DMS153 treated with DMSO at 0.1 percent for 48 hours (cell line): ENCODE measurements around the gene STARD5.

ENCODE experiments used
- DNase-seq: peaks from one replicate; lab custom pipeline; 2025; ENCODE audit not compliant: unreplicated experiment; lab: John Stamatoyannopoulos, UW

The STARD5 gene

DNA sequence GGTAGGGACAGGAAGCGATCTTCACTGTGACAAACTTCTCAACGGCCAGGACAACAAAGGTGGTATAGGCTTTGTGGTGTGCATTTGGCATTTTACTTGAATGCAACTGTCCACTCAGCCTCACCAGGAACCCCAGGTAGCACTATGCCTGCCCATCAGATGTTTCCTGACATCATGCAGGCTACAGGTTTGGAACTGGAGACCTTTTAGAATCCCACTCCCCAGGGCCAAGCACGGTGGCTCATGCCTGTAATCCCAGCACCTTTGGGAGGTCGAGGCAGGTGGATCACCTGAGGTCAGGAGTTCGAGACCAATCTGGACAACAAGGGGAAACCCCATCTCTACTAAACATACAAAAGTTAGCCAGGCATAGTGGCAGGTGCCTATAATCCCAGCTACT lies 9.6 kb downstream of the STARD5 start:
- no peak for DNase-seq

- no peak for DNase-seq
Measured at GRCh38 chr15:81313686-81314085, 10.3 kb downstream of the STARD5 start.

GRCh38 chr15:81312790-81313543 lies 11.0 kb downstream of the STARD5 start:
- no peak for DNase-seq

DNA sequence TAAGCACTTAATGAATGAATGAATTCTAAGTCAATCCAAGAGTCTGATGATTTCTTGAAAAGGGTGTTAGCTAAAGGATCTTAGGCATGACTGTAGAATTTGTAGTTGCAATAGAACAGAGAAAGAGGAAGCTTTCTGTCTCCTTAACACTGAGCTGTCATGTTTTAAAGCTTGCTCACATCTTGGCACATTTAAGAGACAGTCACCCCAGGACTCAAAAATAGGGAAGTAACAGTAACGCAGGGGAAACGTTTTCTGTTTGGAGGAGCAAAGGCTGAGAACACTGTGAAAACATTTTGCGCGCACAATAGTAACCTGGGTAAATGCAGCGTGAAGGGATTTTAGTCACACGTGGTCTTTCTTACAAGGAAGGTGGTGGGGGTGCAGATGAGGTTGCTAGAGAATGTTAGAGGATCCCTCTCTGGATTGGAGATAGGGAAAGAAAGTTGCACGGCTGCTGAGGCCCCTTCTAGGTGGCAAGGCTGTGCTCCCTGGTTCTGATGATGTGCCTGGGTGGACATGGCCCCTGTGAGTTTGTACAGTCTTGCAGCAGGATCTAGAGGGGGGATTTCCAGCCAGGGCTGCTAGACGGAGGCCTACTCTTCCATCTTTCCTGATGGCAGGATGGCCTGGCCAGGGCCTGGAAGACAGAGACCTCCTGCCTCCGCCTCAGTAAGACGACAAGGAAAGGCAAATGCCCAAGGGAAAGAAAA lies 12.0 kb downstream of the STARD5 start:
- no peak for DNase-seq

GRCh38 chr15:81310480-81310879 lies 13.5 kb downstream of the STARD5 start:
- DNase-seq, result no peak

GRCh38 chr15:81309647-81310450 lies 14.1 kb downstream of the STARD5 start:
- DNase-seq, result no peak

DNA sequence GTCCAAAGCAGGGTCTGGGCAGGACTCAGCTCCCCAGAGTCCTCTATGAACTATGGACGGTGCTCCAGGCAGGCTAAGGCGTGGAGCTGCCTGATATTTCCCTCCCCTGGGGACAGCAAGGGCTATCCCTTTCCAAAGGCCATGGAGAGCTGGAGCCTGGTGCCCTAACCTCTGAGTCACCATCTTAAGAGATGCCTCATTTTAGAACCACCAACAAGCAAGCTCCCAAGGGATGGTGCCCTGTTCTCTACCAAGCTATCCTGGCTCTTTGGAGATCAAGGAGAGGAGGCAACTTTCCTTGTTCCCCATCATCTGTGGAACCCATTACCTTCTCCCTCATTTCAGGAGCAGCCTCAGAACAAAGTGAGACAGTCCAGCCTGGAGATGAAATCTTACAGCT lies 15.7 kb downstream of the STARD5 start:
- DNase-seq, result no peak

DNA sequence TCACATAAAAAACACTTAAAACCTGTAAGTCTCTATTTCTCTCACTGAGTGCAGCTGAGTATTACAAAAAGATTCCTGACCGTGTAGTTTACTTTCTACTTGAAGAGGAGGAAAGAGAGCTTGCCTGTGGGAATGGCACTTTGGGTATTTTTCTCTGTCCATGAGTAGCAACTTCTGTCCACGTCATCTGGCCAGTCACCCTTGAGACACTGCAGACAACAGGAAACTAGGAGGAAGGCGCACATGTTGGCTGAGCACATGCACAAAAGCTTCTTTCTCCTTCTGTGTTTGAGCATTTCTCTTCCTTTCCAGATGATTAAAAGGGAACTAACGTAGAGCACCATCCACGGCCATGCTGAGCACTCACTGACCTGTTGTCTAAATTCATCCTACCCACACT lies 19.7 kb downstream of the STARD5 start:
- no peak for DNase-seq

DNA sequence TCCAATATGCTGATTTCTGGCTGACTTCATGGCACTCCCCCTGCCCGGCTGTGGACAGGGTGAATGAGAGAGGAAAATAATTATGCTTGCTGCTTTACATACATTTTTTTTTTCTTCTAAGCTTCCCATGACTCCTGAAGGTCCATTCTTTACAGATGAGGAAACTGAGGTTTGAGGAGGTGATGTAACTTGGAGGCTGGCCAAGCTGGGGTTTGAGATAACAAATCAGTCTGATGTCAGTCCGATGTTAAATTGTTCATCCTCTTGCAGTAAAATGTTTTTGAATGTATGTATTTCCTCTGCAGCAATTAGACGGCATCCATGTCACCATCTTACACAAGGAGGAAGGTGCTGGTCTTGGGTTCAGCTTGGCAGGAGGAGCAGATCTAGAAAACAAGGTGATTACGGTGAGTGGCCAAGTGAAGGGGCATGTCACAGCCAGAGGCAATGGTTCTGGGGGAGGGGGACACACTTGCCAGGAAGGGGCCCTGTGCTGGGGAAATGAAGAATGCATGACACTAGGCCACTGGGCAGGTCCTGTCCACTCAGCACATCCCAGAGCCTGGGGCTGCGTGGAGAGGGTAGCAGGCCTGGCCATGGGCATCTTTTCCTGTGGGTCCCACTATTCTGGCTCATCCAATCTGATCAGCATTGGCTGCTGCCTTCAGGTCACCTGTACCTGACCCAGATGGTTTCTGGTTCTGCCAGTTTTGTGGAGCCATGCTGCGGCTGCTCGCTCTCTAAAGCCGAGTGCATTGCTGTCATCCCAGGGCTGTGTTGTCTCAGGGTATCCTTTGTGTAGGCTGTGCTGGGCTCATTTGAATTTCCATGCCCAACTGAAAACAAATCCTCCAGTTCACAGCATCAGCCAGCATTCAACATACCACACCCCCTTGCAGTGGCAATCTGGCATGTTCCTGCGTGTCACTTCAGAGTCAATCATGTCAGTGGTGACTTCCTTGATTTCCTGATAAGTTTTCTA lies 20.4 kb downstream of the STARD5 start:
- DNase-seq, result no peak

DNA sequence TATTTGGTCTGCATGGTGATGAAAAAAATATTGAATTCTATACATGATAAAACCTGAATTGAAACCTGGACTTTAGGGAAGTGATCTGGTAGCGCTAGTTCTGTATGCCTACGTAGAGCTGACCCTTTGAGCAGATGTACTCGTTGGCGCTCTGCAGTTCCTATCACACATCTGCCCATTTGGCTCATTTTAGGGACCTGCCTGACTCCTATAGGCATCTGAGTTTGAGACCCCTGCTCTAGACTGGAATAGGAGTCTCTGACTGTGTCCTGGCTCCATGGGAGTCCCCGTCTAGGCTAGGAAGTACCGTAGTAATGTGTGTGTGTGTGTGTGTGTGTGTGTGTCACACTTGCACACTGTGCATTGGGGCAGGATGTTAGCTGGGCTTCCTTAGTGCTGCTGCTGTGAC lies 21.2 kb downstream of the STARD5 start:
- DNase-seq, result no peak

DNA sequence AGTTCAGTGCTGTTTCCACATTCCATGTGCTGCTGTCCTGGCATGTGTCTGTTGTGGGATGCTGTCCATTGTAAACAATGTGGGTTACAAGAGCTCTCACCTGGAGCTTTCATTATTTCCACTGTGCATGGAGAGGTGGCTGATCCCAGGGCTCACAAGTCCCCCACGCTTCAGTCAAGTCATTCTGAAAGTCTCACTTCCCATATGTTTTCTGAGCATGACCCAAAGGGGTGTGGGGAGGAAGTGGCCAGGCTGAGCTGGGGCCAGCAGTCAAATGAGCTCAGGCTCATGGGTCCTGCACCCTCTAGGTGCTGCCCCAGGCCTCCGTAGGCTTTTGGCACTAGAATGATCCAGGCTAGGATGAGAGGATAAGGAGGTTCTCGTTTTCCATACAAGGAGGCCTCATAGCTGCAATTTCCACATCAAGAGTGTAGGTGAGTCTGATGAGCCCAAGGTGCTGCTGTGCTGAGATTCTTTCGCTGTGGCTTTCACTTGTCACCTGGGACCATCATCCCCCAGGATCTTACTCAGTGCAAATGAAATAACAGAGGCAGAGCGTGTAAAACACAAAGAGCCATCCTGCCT lies 22.0 kb downstream of the STARD5 start:
- DNase-seq, result no peak

GRCh38 chr15:81301385-81301784 lies 22.6 kb downstream of the STARD5 start:
- no peak for DNase-seq

DNA sequence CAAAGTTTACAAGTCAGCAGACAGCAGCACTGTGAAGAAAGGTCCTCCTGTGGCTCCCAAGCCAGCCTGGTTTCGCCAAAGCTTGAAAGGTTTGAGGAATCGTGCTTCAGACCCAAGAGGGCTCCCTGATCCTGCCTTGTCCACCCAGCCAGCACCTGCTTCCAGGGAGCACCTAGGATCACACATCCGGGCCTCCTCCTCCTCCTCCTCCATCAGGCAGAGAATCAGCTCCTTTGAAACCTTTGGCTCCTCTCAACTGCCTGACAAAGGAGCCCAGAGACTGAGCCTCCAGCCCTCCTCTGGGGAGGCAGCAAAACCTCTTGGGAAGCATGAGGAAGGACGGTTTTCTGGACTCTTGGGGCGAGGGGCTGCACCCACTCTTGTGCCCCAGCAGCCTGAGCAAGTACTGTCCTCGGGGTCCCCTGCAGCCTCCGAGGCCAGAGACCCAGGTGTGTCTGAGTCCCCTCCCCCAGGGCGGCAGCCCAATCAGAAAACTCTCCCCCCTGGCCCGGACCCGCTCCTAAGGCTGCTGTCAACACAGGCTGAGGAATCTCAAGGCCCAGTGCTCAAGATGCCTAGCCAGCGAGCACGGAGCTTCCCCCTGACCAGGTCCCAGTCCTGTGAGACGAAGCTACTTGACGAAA lies 24.2 kb downstream of the STARD5 start:
- no peak for DNase-seq

DNA sequence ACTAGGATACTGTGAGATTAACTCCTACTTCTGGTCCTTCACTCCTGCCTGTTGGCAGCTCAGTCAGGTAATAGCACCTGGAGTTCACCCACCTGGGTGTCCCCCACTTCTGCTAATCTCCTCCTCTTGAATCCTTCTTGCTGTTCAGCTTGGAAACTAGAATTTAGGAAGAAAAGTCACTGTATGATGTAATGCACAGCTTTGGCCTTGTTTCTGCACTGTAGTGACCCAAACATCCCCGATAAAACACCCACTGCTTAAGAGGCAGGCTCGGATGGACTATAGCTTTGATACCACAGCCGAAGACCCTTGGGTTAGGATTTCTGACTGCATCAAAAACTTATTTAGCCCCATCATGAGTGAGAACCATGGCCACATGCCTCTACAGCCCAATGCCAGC lies 24.8 kb downstream of the STARD5 start:
- no peak for DNase-seq

- no peak for DNase-seq
Measured at GRCh38 chr15:81298611-81299010, 25.3 kb downstream of the STARD5 start.

DNA sequence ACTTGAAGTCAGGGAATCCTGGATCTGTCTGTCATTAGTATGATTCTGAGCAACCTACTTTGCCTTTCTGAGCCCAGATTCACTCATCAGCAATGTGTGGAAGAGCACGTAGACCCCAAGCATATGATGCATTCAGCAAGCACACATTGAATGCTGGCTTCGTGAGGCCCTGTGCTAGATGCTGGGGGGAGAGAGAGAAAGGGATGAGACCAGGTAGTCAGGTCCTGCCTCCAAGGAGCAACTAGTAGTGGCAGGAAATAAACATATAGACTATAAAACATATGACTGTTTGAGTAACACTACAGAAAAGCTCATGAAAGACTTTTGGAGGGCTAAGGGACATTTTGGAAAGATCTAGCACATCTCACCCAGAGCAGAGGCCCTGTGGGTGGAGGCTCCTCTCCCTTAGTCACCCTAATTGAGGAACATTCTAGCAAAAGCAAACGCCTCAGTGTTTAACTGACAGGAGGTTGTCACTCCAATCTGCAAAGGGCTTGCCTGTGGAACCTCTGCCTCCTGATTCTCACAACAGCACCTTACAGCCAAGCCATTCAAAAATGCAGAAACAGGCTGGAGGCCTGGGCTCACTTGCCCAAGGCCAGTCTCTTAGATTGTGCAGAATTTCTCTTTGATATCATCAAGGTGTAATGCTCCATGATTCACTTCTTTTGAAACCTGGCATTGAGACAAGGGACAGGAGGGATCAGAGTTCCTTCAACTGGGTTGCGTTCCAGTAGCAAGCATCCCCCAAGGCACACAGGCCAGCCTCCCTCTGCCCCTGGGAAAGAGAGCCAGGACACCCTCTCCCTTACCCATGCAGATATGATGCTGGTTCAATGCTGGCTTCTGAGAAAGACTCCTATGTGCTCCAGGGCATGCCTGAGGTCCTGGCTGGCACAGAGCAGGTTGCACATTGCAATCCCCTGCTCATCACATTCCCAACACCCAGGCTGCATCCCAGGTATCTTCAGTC lies 26.1 kb downstream of the STARD5 start:
- no peak for DNase-seq

DNA sequence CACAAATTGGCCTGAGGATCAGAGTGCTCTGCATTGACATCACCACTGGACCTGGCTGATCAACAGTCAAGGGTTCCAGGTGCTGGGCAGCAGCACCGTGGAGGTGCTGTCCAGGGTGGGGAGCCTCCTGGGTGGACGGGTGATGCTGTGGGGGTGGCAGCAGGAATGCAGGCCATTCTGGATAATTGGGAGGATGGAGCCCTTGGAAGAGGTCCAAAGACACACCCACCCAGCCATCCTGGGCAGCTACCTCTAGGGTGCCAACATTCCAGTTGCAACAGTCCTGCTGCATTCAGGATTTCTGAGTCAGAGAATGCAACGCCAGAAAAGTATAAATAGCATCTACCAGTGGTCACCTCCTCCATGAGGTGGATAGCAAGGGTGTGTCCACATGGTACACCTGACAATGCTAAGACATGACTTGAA lies 26.8 kb downstream of the STARD5 start:
- no peak for DNase-seq

DNA sequence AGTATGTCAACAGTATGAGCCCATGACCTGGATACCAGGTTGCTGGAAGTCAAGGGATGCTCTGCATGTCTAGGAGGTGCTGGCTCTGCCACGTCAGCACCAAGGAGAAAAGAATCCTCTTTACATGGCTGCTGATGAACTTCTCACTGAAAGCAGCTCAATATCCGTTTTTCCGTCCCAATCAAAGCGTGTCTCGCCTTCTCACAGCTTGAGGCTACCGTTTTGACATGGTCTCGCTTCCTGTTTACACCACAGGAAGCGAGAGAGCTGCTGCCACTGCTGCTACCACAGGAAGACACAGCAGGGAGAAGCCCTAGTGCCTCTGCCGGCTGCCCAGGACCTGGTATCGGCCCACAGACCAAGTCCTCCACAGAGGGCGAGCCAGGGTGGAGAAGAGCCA lies 27.3 kb downstream of the STARD5 start:
- no peak for DNase-seq

- DNase-seq, result no peak
Measured at GRCh38 chr15:81296186-81296585, 27.8 kb downstream of the STARD5 start.
